ENCODE data around the gene TENM4.

TENM4 gene

GRCh38 chr11:79285756-79286155 is 155.1 kb downstream of the TENM4 start:
- DNase-seq: peak; percentile 2

GRCh38 chr11:79276736-79277325 is 164.0 kb downstream of the TENM4 start:
- no peak for DNase-seq

DNA sequence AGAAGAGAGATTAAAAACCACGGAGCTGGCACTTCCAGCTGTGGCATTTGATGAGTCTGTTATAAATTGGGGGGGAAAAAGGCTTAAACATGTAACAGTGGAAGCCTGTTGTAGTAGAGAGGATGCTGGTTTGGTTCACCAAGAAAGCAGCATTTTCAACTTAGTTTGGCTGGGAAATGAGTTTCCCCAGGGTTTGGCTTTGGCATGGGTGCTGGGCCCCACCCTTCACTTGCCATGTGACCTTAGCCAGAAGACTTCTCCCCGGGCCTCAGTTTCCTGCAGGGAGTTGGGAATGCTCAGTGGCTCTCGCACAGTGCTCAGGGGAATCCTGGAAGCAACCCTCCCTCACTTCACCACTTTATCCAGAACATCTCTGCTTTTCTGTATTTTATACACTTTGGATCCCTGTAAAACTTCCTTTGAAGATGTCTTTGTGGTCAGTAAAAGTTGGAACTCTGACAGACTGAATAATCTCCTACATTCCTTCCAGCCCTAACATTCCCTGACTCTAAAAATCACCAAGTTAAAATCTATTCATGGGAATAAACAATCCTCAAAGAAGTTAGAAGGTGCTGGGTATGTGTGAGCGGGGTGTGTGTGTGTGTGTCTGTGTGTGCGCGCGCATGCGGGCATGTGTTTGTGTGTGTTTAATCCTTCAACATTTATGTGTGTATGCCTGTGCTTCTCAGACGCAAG is 166.0 kb downstream of the TENM4 start:
- DNase-seq: no peak

- DNase-seq: no peak
Measured at GRCh38 chr11:79273781-79274180, 167.0 kb downstream of the TENM4 start.

GRCh38 chr11:79269611-79270307 is 171.1 kb downstream of the TENM4 start:
- no peak for DNase-seq

DNA sequence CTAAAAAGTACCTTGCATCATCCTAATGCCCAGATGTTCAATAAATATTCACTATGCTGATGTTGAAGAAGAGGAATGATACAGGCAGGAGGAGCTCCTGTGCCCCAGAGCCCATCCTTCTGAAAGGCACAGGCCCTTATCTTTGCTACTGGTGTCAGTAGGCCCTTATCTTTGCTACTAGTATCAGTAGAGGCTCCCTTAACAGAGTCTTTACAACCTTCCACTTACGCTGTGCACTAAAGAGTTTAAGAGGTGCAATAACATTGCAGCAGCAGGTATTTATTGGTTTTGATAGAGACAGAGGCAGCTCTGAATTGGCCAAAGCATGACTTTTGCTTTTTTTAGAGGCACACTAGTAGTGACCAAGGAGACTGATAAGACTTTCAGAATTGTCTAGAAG is 174.4 kb downstream of the TENM4 start:
- DNase-seq: no peak

- no peak for DNase-seq
Measured at GRCh38 chr11:79265756-79266322, 175.0 kb downstream of the TENM4 start.

GRCh38 chr11:79264284-79264683 is 176.5 kb downstream of the TENM4 start:
- no peak for DNase-seq

DNA sequence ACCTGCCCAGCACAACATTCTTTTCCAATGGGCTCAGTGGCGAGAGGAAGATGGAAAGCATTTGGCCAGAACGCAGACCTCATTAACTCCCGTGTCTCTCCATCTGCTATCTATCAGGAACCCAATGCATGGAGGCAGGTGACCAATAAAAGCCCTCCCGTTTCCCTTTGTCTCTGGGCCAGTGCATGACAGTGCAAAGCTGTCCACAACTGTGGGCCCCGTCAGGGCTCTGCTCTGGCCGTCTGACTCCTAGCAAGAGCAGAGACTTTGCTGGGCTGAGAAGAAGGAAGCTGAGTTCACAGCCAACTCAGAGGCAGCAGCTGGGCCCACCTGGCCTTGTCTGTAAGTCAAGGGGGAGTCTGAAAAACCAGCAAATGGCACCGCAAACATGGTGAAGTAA is 177.8 kb downstream of the TENM4 start:
- DNase-seq: no peak

DNA sequence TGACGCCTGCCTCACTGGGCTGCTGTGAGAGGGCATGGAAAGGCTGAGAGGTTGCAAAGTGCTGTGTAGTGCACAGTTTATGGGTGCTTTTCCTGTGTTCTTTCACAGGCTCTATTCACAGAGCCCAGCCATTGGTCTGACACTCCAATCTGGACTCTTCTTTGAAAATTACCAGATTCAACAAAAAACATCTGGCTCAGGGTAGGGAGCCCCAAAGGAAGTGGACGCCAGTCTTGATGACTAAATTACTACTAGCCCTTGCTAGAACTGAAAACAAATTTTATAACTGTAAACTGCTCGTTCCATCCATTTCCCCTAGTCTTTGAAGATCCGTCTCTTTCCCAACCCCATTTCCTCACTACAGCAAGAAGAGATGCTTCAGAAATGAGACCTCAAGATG is 178.6 kb downstream of the TENM4 start:
- no peak for DNase-seq

DNA sequence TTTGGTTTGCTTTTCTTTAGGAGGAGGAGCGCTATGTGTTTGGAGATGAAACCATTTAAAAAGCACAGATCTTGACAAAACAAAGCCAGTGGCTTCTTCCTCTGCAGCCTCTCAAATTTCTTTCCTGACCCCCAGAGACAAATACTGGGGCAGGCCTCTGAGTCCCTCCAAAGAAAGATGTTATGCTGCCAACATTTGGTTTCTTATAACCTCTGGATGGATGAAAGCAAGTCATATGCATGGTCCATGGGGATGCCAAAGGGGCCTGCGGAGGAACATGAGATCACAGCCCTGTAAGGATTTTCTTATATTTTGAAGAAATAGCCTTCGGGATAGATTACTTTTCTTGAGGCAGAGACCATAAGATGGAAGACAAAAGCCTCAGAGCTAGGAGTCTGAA is 179.1 kb downstream of the TENM4 start:
- DNase-seq: no peak

DNA sequence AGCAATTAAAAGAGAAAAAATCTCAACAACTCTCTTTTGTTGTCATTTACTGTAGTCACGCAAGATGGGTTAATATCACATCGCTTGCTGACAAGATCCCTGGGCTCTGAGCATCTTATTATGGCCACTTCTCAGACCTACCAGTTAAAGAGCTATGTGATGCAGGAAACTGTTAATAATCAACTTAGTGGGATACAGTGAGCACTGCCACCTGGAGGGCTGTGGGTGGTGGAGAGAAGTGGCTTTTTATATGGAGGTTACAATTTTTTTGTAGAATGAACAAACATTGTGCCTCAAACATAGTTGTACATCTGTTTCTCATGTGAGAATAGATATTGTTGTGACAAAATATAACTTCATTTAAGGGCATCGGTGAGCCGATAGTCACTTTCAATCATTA is 181.0 kb downstream of the TENM4 start:
- DNase-seq: no peak

GRCh38 chr11:79258576-79258975 is 182.3 kb downstream of the TENM4 start:
- DNase-seq: no peak

- no peak for DNase-seq
Measured at GRCh38 chr11:79255965-79256364, 184.9 kb downstream of the TENM4 start.

- DNase-seq: no peak
Measured at GRCh38 chr11:79253280-79253679, 187.6 kb downstream of the TENM4 start.

GRCh38 chr11:79249295-79249993 is 191.4 kb downstream of the TENM4 start:
- DNase-seq: no peak

- DNase-seq: no peak
Measured at GRCh38 chr11:79244798-79245197, 196.0 kb downstream of the TENM4 start.

DNA sequence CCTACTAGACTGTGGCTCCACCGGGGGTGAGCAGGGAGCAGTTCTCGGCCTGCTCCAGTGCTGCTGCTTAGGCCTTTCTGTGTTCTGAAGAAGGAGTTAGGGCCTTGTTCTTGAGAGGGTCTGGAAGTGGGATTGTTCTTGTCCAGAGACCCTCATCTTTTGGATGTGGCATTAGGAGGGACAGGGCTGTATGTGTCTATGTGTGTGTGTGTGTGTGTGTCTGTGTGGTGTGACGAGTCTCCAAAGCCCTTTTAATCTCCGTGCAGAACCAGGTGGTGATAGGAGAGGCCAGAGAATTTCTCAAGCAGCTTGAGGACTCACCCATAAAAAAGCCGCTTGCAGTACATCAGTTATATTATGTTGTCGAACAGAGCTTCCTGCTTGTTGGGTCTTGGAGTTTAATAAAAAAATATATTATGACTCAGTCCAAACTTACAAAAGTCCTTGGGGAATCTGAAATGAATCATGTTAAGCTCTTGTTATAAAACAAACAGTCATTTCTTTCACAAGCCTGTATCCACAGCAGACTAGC is 196.5 kb downstream of the TENM4 start:
- no peak for DNase-seq

DNA sequence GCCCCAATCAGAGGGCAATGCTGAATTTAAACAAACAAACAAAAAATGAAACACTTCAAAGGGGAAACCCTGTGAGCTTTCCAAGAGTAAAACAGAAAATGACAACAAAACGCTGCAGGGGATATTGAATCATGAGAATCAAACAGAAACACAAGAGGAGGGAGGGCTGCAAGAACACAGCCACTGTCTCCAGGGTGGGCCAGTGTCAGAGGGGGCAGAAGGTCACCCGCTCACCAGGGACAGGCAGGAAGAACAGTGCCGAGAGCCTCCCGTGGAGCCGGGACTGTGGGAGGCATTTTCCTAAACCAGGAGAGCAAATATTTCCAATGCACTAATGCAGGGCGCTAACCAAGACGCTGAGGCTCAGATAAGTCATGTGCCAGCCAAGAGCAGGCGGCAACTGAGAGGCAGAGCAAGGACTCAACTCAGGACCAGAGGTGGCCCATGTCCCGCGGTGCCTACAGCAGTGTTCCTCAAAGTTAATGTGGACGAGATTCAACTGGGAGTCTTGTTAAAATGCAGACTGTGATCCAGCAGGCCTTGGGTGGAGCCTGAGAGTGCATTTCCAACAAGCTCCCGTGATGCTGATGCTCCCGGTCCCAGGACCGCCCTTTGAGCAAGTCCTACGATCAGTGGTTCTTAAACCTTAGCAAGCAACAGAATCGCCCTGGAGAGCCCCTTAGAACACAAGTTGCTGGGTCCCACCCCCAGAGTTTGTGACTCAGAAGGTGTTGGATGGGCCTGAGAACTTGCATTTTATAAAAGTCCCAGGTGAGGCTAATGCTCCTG is 197.2 kb downstream of the TENM4 start:
- DNase-seq: no peak

DNA sequence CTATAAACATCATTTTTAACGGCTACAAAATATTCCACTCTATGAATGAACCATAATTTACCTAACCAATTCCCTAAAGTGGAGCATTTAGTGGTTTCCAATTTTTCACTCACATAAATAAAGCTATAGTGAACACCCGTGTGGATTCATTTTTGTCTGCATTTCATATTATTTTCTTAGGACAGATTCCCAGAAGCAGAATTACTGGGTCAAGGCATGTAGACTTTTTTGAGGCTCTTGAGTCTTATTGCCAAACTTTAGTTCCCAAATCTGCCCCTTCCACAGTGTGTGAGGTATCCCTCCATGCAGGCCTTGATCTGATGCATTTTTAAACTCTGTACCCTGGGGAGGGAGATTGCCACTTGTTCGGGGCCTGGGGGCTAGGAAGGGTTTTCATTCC is 198.2 kb downstream of the TENM4 start:
- DNase-seq: no peak

DNA sequence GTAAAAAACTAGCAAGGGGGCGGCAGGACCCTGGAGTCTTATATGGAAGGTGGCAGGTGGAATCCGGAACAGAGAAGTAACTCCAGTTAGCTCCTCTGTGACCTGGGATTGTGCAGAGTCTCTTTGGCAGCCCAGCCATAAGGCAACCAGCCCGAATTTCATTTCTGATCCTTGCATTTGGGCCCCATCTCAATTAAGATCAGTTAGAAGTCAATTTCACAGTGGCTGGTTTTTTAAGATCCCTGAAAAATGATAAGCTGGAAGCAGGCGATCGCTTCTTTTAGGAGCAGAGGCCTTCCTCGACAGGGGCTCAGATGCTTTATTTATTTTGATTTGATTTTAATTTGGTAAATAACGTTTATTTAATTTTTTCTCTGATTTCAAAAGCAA is 199.0 kb downstream of the TENM4 start:
- no peak for DNase-seq

DNA sequence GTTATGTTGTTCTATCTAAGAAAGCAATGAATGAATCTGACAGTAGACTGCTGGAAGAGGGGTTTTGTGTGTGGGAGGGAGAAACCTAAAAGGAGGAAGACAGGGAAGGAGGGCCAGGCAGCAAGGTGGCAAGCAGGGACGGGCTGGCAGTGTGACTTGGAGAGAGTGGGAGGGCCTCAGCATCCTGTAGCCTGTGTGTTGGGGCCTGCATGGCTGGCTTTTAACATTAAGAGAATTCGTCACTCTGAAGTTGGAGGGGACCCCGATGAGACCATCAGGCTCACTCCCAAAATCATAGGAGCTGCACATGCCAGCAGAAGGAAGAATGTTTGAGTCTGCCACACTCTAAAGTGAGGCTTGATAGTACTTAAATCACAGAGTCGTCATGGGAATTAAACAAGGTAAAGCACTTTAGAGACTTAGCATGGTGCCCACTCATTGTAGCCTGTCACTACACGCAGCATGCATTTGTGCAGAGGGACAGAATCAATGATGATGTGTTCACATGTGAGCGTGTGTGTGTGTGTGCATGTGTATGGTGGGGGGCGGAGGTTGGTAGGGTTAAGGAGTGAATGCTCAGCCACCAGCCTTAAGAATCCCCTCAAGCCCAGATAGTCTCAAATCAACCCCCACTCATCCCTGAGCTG is 199.5 kb downstream of the TENM4 start:
- no peak for DNase-seq

All from suppressor macrophage treated with lipopolysaccharide for 4 hours (primary cell).